ENCODE results near the gene KCNH4.
A peak's percentile ranks its signal among the peaks of the same experiment; 100 is the strongest.

The KCNH4 gene

DNA sequence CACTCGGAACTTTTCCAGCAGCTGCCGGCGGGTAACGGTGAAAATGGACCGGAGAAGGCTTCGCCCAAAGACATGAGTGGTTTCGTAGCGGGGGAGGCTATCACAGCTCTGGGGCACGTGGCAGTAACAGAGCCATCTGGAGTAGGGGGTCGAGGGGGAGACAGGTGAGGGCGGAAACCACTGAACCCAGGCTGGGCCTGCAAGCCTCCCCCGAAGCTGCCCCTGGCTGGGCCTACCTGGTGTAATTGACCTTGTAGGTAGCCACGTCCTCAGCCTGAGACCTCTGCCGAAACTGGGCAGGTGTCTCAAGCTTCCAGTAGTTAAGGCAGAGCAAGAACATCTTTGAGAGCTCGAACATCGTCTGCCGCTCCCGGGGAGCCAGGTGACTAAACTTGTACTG is 61.6 kb downstream of the KCNH4 start:
- DNase-seq (ENCODE audit: low read depth in 2 of 2, low spot score in 1 of 2), result no peak

DNA sequence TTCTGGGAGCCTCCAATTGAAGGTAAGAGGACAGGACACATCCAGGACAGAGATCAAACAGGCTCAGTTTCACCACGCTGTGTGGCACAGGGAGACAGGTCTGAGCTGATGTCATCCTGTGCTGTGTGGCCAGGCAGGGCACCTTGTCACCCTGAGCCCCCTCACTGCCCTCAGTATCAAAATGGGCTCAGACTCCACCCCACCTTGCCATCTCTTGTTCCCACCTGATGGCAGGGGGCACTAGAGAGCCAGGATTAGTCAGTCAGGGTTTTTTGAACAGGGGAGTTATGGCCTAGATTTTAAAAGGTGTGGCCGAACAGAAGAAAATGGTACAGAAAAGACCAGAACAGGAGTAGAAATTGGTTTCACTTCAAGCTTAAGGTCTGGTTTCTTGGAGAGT is 62.4 kb downstream of the KCNH4 start:
- DNase-seq (ENCODE audit: low read depth in 2 of 2, low spot score in 1 of 2), result no peak

DNA sequence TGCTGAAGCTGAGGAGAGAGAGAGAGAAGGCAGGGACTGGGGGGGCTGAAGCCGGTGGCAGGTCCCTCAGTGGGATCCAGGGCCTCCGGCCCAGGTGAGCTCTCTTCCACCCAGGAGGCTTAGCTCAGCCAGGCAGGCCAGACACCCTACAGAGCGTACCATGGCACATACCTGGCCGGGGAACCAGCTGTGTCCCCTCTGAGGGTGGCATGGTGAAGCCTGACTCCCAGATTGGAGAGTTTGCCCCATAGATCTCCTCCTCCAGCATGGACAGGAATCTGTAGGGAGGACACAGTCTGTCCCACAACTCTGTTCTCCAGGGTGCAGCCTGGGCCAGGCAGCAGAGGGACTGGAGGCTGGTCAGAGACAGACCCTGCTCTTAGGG is 62.8 kb downstream of the KCNH4 start:
- no peak for DNase-seq (ENCODE audit: low read depth in 2 of 2, low spot score in 1 of 2)

- DNase-seq (ENCODE audit: low read depth in 2 of 2, low spot score in 1 of 2), result no peak
Observed at GRCh38 chr17:42117397-42118125, 63.4 kb downstream of the KCNH4 start.

DNA sequence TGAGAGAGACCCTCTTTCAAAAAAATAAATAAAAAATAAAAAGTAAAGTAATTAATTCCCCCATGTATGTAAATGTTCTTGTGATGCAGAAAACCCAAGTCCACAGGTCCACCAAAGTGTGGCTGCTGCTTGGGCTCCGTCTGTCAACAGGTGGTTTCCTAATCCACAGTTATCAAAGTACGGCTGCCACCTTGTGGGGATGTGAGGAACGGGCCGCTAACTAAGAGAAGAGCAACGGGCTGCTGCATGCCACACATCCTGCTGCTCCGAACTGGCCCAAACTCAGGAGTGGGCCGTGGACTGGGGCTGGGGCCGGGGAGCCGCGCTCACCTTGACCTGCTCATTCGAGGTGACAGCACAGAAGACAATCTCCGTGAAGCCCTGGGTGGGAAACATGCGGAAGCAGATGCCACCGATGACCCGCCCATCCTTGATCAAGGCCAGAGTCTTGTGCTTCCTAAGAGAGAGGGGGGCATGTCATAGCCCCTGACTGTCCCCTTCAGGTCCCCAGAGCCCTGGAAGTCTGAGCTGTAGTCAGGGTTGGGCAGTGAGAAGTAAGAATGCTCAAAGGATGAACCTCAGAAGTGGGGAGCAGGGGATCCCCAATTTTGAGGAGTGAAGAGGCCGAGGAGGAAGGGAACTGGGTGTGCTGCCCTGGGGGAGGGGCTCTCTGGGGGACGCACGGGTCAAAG is 64.1 kb downstream of the KCNH4 start:
- peak; percentile 64 to 71 for DNase-seq (ENCODE audit: low read depth in 2 of 2, low spot score in 1 of 2)

DNA sequence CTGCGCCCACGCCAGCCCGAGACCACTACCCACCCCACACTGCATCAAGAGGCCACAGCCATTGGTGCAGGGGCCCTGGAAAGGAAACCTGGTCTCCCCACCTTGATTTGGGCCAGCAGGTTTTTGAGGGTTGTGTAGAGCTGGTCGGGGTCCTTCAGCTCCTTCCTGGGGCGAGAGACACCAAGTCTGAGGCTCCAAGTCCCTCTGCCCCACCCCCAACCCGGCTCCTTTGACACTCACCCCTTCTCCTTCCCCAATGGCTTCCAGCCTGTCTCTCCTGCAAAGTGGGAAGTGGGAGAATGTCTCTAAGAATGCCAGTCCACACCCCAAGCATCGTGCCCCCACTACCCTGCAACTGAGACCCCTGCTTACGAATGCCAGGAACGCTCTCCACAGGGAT is 66.8 kb downstream of the KCNH4 start:
- DNase-seq (ENCODE audit: low read depth in 2 of 2, low spot score in 1 of 2), result no peak

DNA sequence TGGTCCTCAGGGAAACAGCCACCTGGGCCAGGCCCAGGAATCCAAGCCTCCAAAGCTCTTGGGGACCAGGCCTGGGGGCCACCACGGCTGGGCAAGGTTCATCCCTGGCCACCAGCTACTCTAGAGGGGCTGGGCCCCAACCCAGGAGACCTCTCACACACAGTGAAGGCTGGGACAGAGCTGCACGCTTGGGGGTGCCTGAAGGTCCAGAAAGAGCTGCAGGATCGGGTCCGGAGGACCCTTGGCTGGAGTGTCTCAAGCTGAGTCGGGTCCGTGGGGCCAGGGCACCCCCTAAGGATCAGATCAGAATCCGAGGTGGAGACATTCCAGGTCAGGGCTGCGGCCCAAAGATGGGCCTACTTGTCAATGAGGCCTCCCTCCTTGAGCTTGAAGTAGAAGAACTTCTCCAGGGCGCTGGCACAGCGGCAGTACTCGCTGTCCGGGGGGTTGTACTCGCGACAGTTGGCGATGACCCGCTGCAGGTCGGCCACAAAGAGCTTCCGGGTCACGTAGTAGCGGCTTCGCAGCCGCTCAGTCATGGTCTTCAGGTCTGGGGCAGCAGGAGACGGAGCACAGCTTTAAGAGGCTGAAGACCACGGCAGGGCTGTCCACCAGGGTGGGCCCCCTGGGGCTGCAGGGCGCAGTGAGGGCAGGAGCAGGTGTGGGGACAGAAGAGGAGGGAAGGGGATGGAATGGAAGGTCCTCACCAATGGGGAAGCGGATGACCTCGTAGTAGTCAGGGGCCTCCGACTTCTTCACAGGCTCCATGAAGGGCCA is 67.5 kb downstream of the KCNH4 start:
- no peak for DNase-seq (ENCODE audit: low read depth in 2 of 2, low spot score in 1 of 2)

DNA sequence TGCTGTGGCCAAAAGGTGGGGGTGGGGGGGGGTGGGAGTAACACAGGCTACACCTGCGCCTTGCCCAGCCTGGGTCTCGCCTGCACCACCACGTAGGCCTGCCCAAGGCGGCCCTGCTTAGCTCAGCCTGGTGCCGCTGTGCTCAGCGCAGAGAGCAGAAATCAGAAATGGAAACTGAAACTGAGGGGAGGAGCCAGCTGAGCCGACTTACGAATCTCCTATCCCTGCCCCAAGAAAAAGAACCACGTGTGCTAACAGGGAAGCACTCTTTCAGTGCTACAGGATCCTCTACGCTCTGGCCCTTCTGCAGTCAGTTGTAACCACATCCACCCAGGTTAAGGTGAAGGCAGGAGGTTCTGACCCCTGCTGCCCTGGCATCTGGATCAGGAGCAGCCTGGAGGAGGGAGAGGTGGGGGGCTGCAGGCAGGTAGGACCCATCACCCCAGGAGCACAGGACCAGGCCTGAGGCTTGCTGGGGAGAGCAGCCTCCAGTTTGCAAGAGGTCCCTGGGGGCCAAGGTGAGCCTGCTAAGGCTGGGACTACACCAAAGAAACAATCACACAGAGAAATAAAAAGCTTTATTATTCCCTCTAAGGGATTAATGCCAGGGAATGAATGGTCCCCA is 68.3 kb downstream of the KCNH4 start, which contains the start of gene DHX58:
Gene DHX58, minus strand, starts transcription at position 163 of the 625 bp plus-strand sequence. CDS start 822 bp downstream, outside the sequence.
- DNase-seq (ENCODE audit: low read depth in 2 of 2, low spot score in 1 of 2), result peak; percentile 47 to 53

DNA sequence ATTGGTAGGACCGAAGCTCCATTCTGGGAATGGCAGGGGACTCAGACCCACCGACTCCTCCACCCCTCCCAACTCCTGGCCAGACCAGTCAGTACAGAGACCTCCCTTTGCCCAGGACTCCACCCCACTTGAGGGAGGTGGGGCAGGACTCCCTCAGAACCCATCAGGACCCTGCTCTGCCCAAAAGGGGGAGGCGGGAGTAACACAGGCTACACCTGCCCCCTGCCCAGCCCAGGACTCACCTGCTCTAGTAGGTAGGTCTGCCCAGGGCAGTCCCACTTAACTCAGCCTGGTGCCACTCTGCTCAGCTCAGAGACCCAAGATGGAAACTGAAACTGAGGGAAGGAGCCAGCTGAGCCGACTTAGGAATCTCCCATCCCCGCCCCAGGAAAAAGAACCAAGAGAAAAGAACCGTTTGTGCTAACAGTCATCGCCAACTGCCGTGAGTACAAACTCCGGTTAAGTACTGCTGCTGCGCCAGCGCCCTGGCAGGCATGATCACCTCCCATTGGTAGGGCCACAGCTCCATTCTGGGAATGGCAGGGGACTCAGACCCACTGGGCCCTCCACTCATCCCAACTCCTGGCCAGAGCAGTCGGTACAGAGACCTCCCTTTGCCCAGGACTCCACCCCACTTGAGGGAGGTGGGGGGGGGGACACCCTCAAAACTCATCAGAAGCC is 68.9 kb downstream of the KCNH4 start:
- DNase-seq (ENCODE audit: low read depth in 2 of 2, low spot score in 1 of 2), result no peak

DNA sequence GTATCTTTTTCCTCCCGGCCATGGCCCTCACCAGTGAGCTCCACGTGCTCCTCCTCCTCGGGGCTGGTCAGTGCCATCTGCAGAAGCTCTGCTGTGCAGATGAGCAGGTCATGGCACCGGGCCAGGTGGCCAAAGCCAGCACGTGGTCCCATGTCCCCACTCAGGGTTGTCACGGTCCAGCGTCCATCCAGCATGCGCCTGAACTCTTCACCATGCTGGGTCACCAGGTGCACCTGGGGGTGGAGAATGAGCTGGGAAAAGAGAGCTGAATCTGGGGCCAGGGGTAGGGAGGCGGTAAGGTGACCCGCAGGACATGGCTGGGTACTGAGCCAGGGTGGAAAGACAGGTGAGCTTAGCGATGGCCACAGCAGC is 69.7 kb downstream of the KCNH4 start:
- no peak for DNase-seq (ENCODE audit: low read depth in 2 of 2, low spot score in 1 of 2)

DNA sequence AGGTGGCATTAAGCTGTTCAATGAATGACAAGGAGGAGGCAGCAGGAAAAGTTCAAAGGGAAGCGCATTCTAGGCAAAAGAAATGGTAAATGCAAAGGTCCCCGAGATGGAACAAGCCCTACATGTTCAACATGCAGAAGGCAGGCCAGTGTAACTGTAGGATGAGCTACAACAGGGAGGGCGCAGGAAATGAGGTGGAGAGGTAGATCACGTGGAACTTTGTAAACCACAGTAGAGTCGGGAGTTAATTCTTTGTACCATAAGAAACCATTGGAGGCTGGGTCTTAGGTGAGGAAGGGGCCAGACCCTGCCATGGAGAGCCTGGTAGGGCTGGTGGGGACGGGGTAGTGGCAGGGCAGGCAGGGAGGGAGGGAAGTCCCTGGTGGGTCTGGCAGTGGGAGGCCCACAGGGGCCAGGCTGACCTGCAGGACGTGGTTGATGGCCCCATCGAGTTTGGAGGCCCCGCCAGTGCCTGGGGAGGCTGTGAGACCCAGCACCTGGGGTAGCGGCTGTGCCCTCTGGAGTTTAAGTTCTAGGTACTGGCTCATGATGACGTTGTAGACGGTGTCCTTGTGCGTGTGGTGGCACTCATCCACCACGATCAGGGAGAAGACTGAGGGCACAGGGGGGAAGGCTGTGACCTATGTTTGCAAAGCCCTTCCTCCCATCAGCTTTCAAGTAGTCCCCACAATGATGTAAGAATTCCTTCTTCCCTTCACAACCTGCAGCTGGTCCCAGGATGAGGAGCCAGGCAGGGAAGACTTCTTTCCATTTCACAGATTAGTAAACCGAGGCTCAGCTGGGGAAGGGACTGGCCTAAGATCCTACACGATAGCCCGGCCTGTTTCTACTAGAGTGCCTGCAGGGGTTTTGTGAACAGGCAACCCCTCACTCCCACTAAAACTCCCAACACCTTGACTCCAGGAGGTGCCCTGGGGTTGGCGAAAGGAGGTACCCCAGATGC is 70.4 kb downstream of the KCNH4 start:
- no peak for DNase-seq (ENCODE audit: low read depth in 2 of 2, low spot score in 1 of 2)

DNA sequence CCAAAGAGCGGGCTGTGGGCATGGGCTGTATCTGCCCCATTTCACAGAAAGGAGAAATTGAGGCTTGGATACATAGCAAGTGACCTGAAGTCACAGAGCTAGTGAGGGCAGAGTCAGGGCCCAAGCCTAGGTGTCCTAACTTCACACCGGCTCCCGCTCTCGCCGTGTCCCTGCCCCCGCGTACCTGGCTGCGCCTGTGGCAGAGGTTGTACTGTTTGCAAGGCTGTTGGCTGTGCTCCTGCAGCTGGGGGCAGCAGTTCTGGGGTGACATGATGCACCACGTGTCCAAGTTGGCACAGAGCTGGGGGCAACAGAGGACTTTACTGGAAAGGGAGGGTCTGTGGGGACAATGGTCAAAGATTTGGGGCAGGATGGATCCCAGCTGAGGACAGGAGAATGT is 71.9 kb downstream of the KCNH4 start:
- no peak for DNase-seq (ENCODE audit: low read depth in 2 of 2, low spot score in 1 of 2)

DNA sequence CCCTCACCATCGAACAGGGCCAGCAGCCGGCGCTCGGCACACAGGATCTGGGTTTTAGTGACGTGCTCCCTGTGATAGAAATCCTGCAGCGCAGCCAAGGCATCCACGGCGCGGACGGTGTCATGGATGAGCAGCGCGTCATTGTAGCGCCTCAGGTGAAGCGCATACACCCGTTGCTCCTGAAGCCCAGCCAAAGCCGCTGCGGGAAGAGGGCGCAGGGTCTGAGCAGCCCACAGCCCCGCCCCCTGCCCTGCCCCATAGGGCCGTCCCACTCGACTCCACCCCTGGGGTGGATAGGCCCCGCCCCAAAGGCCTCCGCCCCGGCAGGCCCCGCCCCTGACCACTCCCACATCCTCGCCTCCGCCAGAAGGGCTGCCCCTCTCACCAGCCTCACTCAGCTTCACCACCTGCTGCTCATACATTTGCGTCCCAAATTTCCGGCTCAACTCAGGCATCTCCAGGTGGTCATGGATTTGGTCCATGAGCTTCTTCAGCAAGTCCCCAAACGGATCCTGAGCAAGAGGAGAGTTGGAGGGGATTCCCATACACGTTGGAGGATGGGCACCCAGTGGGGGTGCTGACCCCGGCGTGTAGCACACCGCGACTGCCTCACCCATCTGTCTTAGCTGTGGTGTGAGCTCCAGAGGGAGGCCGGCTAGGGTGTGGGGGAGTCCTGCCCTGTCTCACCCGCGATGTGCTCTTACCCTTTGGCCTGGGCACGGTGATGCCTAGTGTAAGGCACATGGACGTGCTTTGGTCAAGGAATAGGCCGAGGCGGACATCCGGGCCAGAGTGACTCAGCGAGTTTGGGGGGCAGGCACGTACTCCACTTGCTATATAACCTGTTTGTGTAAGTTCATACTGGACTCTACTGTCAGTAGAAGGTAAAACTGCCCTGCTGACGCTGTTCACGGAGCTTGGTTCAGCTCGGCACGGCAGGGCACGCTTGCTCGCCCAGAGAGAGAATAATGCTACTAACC is 73.1 kb downstream of the KCNH4 start:
- peak; percentile 75 to 84 for DNase-seq (ENCODE audit: low read depth in 2 of 2, low spot score in 1 of 2)

- DNase-seq (ENCODE audit: low read depth in 2 of 2, low spot score in 1 of 2), result no peak
Observed at GRCh38 chr17:42107124-42107523, 73.8 kb downstream of the KCNH4 start.
